ENCODE data around the gene LBP.
"Not testable (repeated sequence)": the region's sequence is repeated elsewhere in the genome, so short reads cannot be mapped to it uniquely, and the experiment has no call there.

The LBP gene

DNA sequence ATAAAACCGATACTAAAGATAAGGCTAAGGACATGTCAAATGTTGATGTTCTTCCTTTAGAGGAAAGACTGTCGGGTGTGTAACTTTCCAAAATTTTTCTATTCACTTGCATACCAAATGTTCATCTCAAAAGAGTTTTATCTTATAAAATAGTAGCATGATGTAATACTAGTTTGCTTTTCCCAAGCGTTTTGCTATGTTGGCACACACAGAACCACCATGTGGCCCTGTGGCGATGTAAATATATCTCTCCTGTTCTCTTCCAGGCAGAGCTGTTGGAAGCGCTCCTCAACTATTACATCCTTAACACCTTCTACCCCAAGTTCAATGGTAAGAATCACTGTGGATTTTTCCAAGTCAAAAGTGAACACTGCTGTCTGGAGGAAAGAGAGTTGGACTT is 26.5 kb downstream of the LBP start:
- Histone ChIP-seq H3K4me1 (ENCODE audit: control insufficient read depth, insufficient read depth, low read length, poor library complexity, severe bottlenecking) (no peaks in the 10 kb centered on the region), H3K36me3 (ENCODE audit: control insufficient read depth, insufficient read depth, low read length) (no peaks in the 10 kb centered on the region), H3K27ac (ENCODE audit: low read depth, low read length, severe bottlenecking) (no peak overlapping the region), H3K4me3 (ENCODE audit: extremely low read depth, insufficient read depth, low read length, poor library complexity, severe bottlenecking) (no peak overlapping the region), H3K9me3 (ENCODE audit: control insufficient read depth, low read length) (no peaks in the 10 kb centered on the region)
- WGBS, 2 experiments (ENCODE audit: insufficient coverage in 2 of 2), result 92% methylated on average over 2 of the region's 5 CpGs; no CpG with 5 or more reads in 1 of the 2 experiments

DNA sequence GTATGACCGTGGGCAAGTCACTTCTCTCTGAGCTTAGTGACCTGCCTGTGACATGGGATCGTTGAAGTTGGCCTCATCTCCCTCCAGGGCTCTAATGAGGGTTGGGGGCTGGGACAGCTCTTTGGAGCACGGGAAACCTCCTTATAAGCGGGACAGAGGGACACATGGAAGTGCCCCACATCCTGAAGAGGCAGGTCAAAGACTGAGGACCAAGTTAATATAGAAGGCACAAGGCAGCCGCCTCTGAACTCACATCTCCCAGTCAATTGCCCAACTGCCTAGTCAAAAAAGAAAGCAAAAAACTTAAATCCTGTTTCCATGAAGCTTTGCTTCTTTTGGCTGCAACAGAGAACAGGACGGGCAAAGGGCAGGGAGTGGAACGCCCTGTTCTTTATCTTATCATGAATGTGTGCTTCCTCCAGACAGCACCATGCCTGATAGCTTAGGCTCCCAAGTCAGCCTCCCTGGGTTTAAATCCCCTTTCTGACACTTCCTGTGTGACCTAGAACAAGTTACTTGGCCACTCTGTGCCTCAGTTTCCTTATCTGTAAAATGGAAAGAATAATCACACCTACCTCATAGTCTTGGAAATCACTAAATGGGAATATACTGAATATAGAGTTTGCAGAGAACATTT is 27.1 kb downstream of the LBP start:
- Histone ChIP-seq H3K36me3 (ENCODE audit: control insufficient read depth, insufficient read depth, low read length) (no peaks in the 10 kb centered on the region), H3K4me3 (ENCODE audit: extremely low read depth, insufficient read depth, low read length, poor library complexity, severe bottlenecking) (no peak overlapping the region), H3K9me3 (ENCODE audit: control insufficient read depth, low read length) (no peaks in the 10 kb centered on the region), H3K27ac (ENCODE audit: low read depth, low read length, severe bottlenecking) (no peak overlapping the region), H3K4me1 (ENCODE audit: control insufficient read depth, insufficient read depth, low read length, poor library complexity, severe bottlenecking) (no peaks in the 10 kb centered on the region)
- WGBS, 2 experiments (ENCODE audit: insufficient coverage in 2 of 2), result 55 to 68% methylated on average over 5 to 6 of the region's 7 CpGs

DNA sequence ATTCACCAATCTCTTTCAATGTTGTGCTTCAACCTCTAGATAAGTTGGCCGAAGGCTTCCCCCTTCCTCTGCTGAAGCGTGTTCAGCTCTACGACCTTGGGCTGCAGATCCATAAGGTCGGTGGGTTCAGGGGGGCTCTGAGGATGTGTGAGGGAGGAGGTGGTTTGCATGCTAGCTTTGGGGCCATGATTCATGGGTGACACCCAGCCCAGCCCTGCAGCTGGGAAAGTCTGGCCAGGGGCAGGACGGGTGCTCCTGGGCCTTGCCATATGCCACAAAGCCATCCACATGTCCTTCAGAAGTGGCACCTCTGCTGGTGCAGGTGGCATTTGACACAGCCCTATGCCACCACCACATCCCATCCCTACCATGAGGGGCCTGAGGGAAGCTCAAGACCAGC is 27.6 kb downstream of the LBP start:
- H3K4me1 ChIP-seq (ENCODE audit: control insufficient read depth, insufficient read depth, low read length, poor library complexity, severe bottlenecking), result no peaks in the 10 kb centered on the region
- no peak overlapping the region for H3K27ac ChIP-seq (ENCODE audit: low read depth, low read length, severe bottlenecking)
- no peak overlapping the region for H3K4me3 ChIP-seq (ENCODE audit: extremely low read depth, insufficient read depth, low read length, poor library complexity, severe bottlenecking)
- WGBS, 2 experiments (ENCODE audit: insufficient coverage in 2 of 2), result 95 to 100% methylated on average over 2 of the region's 5 CpGs
- H3K36me3 ChIP-seq (ENCODE audit: control insufficient read depth, insufficient read depth, low read length), result no peaks in the 10 kb centered on the region
- H3K9me3 ChIP-seq (ENCODE audit: control insufficient read depth, low read length), result no peaks in the 10 kb centered on the region

DNA sequence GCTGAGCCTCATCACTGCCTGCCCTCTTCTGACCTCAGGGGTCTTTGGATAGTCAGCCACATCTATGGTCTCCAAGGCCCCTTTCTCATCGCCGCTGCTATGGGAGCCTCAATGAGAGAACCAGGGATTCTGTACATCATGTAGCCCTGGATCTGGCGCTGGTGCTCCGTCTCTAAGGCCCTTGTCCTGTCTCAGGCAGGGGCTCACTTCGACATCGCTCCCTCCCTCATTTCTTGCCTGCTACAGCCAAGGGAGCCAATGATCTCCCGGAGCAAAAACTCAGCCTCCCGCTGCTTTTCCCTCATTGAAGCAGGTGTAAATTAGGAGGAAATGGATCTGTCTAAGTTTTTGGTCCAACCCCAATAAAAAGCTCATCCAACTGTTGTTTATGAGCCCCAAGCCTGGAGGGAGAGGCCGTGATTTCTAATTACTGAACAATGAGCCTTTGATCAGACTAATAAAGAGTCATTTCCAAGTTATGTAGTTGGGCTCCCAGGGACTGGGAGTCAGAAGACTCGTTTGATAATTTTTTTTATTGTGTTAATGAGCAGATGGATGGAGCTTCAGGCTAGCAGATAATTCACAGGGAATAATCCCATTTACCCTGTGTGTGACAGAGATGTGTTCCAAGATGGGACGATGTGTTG is 30.9 kb downstream of the LBP start:
- Histone ChIP-seq H3K4me1 (ENCODE audit: control insufficient read depth, insufficient read depth, low read length, poor library complexity, severe bottlenecking) (no peaks in the 10 kb centered on the region), H3K9me3 (ENCODE audit: control insufficient read depth, low read length) (no peaks in the 10 kb centered on the region), H3K4me3 (ENCODE audit: extremely low read depth, insufficient read depth, low read length, poor library complexity, severe bottlenecking) (no peak overlapping the region), H3K36me3 (ENCODE audit: control insufficient read depth, insufficient read depth, low read length) (no peaks in the 10 kb centered on the region), H3K27ac (ENCODE audit: low read depth, low read length, severe bottlenecking) (no peak overlapping the region)
- WGBS, 2 experiments (ENCODE audit: insufficient coverage in 2 of 2), result 84 to 91% methylated on average over 8 to 11 of the region's 11 CpGs

DNA sequence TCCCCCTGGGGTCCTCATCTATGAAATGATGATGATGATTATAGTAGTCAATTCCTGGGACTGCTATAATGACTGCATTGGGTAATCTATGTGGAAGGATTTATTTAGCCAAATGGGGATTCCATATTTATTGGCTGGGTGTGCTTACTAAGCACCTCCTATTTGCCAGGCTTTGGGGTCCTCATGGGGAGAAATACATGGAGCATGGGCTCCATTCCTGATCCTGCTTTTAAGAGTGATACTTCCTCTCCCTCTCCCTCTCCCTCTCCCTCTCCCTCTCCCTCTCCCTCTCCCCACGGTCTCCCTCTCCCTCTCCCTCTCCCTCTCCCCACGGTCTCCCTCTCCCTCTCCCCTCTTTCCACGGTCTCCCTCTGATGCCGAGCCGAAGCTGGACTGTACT is 31.6 kb downstream of the LBP start:
- WGBS, 2 experiments (ENCODE audit: insufficient coverage in 2 of 2), result no CpG with 5 or more reads among the region's 5 CpGs
- H3K9me3 ChIP-seq (ENCODE audit: control insufficient read depth, low read length); H3K4me3 ChIP-seq (ENCODE audit: extremely low read depth, insufficient read depth, low read length, poor library complexity, severe bottlenecking); H3K4me1 ChIP-seq (ENCODE audit: control insufficient read depth, insufficient read depth, low read length, poor library complexity, severe bottlenecking); H3K36me3 ChIP-seq (ENCODE audit: control insufficient read depth, insufficient read depth, low read length); H3K27ac ChIP-seq (ENCODE audit: low read depth, low read length, severe bottlenecking): not testable (repeated sequence)

DNA sequence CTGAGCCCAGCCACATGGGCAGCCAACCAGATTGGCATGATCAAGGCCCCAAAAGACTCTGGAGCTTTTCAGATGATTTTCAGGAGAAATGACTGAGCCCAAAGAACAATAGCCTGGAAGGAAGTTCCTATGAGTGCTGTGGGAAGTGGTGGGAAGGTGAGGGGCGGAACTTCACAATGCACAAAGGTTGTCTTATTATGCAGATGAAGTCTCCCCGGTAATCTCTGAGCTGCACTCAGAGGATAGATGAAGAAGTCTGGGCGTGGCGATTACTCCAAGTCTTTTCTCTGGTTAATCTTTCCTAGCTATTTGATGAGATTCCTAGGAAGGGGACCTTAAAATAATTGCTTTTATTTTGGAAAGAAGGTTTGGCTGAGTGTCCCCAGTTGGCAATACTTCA is 36.9 kb downstream of the LBP start:
- WGBS, 2 experiments (ENCODE audit: insufficient coverage in 2 of 2), result 65 to 78% methylated on average over 2 to 4 of the region's 4 CpGs
- H3K4me3 ChIP-seq (ENCODE audit: extremely low read depth, insufficient read depth, low read length, poor library complexity, severe bottlenecking), result no peak overlapping the region
- no peaks in the 10 kb centered on the region for H3K36me3 ChIP-seq (ENCODE audit: control insufficient read depth, insufficient read depth, low read length)
- no peaks in the 10 kb centered on the region for H3K4me1 ChIP-seq (ENCODE audit: control insufficient read depth, insufficient read depth, low read length, poor library complexity, severe bottlenecking)
- H3K9me3 ChIP-seq (ENCODE audit: control insufficient read depth, low read length), result no peaks in the 10 kb centered on the region
- no peak overlapping the region for H3K27ac ChIP-seq (ENCODE audit: low read depth, low read length, severe bottlenecking)

DNA sequence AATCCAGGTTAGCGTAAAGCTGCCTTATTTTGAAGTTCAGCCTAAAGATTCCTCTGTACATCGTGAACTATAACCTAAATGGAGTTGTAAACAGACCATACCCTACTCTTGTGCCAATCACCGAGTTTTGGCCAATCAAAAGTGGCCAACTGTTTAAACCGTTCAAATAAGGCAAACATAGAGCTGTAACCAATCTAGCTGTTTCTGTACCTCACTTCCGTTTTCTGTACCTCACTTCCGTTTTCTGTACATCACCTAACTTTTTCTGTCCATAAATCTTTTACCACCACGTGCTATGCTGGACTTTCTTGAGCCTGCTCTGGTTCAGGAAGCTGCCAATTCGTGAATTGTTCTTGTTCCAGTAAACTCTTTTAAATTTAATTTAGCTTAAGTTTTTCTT is 39.7 kb downstream of the LBP start:
- H3K9me3 ChIP-seq (ENCODE audit: control insufficient read depth, low read length), result no peaks in the 10 kb centered on the region
- 91 to 92% methylated on average over 7 to 8 of the region's 8 CpGs for WGBS, 2 experiments (ENCODE audit: insufficient coverage in 2 of 2)
- no peaks in the 10 kb centered on the region for H3K36me3 ChIP-seq (ENCODE audit: control insufficient read depth, insufficient read depth, low read length)
- H3K4me3 ChIP-seq (ENCODE audit: extremely low read depth, insufficient read depth, low read length, poor library complexity, severe bottlenecking), result no peak overlapping the region
- no peak overlapping the region for H3K27ac ChIP-seq (ENCODE audit: low read depth, low read length, severe bottlenecking)
- H3K4me1 ChIP-seq (ENCODE audit: control insufficient read depth, insufficient read depth, low read length, poor library complexity, severe bottlenecking), result no peaks in the 10 kb centered on the region

DNA sequence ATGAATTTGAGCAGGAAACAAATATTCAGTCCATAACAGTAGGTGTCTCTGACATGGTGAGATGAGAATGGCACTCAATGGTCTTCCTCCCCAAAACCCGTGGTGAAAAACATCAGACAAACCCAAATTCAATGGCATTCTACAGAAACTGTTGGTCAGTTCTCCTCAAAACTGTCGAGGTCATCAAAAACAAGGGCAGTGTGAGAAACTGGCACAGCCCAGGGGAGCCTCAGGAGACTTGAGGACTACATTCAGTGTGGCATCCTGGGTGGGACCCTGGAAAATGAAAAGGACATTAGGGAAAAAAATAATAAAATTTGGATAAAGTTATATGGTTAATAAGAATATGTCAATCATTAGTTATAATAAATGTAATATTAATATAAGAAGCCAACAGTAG is 40.6 kb downstream of the LBP start:
- Histone ChIP-seq H3K36me3 (ENCODE audit: control insufficient read depth, insufficient read depth, low read length) (no peaks in the 10 kb centered on the region), H3K4me3 (ENCODE audit: extremely low read depth, insufficient read depth, low read length, poor library complexity, severe bottlenecking) (no peak overlapping the region), H3K4me1 (ENCODE audit: control insufficient read depth, insufficient read depth, low read length, poor library complexity, severe bottlenecking) (no peaks in the 10 kb centered on the region), H3K27ac (ENCODE audit: low read depth, low read length, severe bottlenecking) (no peak overlapping the region), H3K9me3 (ENCODE audit: control insufficient read depth, low read length) (no peaks in the 10 kb centered on the region)
- WGBS, 2 experiments (ENCODE audit: insufficient coverage in 2 of 2), result 79 to 100% methylated on average over 1 to 2 of the region's 2 CpGs

DNA sequence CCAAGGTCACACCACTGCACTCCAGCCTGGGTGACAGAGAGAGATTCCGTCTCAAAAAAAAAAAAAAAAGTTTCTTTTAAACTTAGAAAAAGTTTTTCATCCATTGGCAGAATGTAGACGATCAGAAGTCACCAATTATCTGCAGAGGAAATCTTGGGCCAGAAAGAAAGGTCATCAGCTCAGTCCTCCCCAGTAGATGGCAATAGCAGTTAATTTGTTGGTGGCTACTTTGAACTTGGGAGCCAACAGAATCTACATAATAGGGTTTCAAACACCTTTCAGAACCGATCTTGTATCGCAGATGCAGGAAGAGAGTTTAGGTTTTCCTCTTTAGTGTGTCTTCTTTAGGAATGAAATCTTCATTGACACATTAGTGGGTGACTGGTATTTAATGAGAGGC is 41.7 kb downstream of the LBP start:
- Histone ChIP-seq H3K27ac (ENCODE audit: low read depth, low read length, severe bottlenecking) (no peak overlapping the region), H3K4me1 (ENCODE audit: control insufficient read depth, insufficient read depth, low read length, poor library complexity, severe bottlenecking) (no peaks in the 10 kb centered on the region), H3K4me3 (ENCODE audit: extremely low read depth, insufficient read depth, low read length, poor library complexity, severe bottlenecking) (no peak overlapping the region), H3K9me3 (ENCODE audit: control insufficient read depth, low read length) (no peaks in the 10 kb centered on the region), H3K36me3 (ENCODE audit: control insufficient read depth, insufficient read depth, low read length) (no peaks in the 10 kb centered on the region)
- WGBS, 2 experiments (ENCODE audit: insufficient coverage in 2 of 2), result 75 to 100% methylated on average over 1 to 2 of the region's 4 CpGs

DNA sequence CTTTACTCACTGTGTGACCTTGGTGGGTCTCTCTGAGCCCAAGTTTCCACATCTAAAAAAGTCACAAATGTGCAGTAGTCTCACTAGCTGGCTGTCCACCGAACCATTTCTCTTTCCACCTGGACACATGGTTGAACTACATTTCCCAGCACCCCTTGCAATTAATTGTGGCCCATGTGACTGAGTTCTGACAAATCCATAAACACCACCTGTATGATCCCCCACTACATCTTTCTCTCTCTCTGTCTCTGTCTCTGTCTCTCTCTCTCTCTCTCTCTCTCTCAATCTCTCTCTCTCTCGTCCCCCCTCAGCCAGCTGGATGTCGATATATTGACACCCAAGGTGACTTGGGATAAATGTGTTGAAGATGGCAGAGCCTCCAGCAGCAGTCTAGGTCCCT is 46.1 kb downstream of the LBP start:
- no peaks in the 10 kb centered on the region for H3K4me1 ChIP-seq (ENCODE audit: control insufficient read depth, insufficient read depth, low read length, poor library complexity, severe bottlenecking)
- H3K36me3 ChIP-seq (ENCODE audit: control insufficient read depth, insufficient read depth, low read length), result no peaks in the 10 kb centered on the region
- no peak overlapping the region for H3K27ac ChIP-seq (ENCODE audit: low read depth, low read length, severe bottlenecking)
- H3K4me3 ChIP-seq (ENCODE audit: extremely low read depth, insufficient read depth, low read length, poor library complexity, severe bottlenecking), result no peak overlapping the region
- no peaks in the 10 kb centered on the region for H3K9me3 ChIP-seq (ENCODE audit: control insufficient read depth, low read length)
- 64 to 75% methylated on average over 1 of the region's 3 CpGs for WGBS, 2 experiments (ENCODE audit: insufficient coverage in 2 of 2)

DNA sequence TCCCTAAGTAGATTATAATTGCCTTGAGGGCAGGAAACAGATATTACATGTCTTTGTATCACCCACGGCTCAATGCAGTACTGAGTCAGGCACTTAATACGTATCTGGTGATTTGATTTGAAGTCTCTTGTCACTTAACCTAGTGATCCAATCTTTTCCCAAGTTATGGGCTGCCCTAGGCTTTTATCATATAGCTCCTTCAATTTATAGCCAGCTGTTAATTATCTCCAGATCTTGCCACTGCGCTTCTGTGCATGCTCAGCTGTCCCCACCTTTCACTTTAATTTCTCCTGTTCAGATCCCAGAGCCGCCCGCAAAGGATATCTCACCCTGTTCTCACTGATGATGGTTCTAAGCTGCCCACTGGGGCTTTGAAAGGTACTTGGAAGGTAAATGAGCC is 47.0 kb downstream of the LBP start:
- Histone ChIP-seq H3K27ac (ENCODE audit: low read depth, low read length, severe bottlenecking) (no peak overlapping the region), H3K4me1 (ENCODE audit: control insufficient read depth, insufficient read depth, low read length, poor library complexity, severe bottlenecking) (no peaks in the 10 kb centered on the region), H3K9me3 (ENCODE audit: control insufficient read depth, low read length) (no peaks in the 10 kb centered on the region), H3K4me3 (ENCODE audit: extremely low read depth, insufficient read depth, low read length, poor library complexity, severe bottlenecking) (no peak overlapping the region), H3K36me3 (ENCODE audit: control insufficient read depth, insufficient read depth, low read length) (no peaks in the 10 kb centered on the region)
- 89 to 97% methylated on average over 3 of the region's 5 CpGs for WGBS, 2 experiments (ENCODE audit: insufficient coverage in 2 of 2)

All from mesodermal cell (in vitro differentiated cells).